PFSK-1 (cell line): ENCODE results near the gene CTSE.

Experiments
- FOXP2 ChIP-seq: optimal IDR thresholded peaks from 2 replicates; pipeline ENCODE3; 2011; ENCODE audit warnings: borderline replicate concordance, control low read depth, inconsistent platforms; ENCODE audit not compliant: insufficient read depth; ENCODE audit errors: extremely low read length, extremely low read depth
- POLR2AphosphoS5 ChIP-seq: IDR thresholded peaks from 2 replicates; pipeline ENCODE4 v1.6.1; 2012; ENCODE audit warnings: low read depth, mild to moderate bottlenecking, control low read depth, low read length, moderate library complexity
- REST ChIP-seq, 2 experiments: IDR thresholded peaks; 2 replicates each; pipeline versions ENCODE4 v1.6.1 to v1.8.0; 2011 to 2012; ENCODE audit warnings: low read depth in 2 of 2, low read length in 2 of 2, control low read depth in 1 of 2, inconsistent platforms in 1 of 2, mild to moderate bottlenecking in 1 of 2, moderate library complexity in 1 of 2; ENCODE audit not compliant: insufficient read depth in 1 of 2
- SIN3A ChIP-seq: IDR thresholded peaks from 2 replicates; pipeline ENCODE4 v1.6.1; 2012; ENCODE audit warnings: mild to moderate bottlenecking, low read length, moderate library complexity, borderline replicate concordance; ENCODE audit not compliant: insufficient read depth
- TAF1 ChIP-seq: IDR thresholded peaks from 2 replicates; pipeline ENCODE4 v1.6.1; 2012; ENCODE audit warnings: low read length, control low read depth, borderline replicate concordance; ENCODE audit not compliant: insufficient read depth

DNA sequence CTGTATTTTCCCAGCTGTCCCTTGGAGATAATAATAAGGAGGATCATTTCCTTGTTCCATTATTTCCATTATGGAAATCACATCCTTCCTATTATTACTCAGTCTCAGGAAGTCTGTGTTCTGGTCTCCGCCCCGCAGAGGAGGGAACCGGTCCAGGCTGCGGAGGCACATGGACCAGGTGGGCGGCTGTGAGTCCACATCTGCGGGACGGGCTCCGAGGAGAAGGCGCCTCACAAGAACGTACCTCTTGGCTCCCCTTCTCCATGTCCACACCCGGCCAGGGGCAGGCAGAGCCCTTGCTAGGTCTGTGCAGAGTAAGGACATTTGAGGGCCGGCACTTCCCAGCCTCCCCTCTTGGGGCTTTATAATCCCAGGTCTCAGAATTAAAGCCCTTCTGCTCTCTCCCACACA, 35.1 kb downstream of the CTSE start:
- TF ChIP-seq POLR2AphosphoS5 = no peak
- no peak for TF ChIP-seq TAF1
- TF ChIP-seq REST (IDR thresholded peaks at IDR 0.05; ENCODE audit: insufficient read depth in 1 of 2, low read depth in 2 of 2, low read length in 2 of 2) = no peak
- no peak for TF ChIP-seq SIN3A
- no peak for TF ChIP-seq FOXP2
